ENCODE data around the gene KCNH6.

Gene KCNH6

DNA sequence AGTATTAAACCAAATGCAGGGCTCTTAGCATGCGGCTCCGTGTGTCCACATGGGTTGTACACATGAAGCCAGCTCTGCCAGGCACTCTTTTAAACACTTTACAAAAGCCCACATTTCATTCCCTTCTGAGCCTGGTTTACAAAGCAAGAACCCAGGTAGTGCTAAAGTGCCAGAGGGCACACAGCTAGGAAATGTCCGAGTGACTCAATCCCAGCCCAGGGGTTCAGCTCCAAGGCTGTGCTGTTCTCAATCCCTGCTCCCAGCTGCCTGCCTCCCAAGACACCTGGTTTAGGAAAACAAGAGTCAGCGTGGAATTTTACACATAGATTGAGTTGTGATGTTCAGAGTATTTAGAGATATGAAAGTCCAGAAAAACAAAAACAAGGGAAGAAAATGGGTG is 13.8 kb downstream of the KCNH6 start:
- no peak for DNase-seq

GRCh38 chr17:63537991-63538692 is 15.0 kb downstream of the KCNH6 start:
- DNase-seq: no peak

DNA sequence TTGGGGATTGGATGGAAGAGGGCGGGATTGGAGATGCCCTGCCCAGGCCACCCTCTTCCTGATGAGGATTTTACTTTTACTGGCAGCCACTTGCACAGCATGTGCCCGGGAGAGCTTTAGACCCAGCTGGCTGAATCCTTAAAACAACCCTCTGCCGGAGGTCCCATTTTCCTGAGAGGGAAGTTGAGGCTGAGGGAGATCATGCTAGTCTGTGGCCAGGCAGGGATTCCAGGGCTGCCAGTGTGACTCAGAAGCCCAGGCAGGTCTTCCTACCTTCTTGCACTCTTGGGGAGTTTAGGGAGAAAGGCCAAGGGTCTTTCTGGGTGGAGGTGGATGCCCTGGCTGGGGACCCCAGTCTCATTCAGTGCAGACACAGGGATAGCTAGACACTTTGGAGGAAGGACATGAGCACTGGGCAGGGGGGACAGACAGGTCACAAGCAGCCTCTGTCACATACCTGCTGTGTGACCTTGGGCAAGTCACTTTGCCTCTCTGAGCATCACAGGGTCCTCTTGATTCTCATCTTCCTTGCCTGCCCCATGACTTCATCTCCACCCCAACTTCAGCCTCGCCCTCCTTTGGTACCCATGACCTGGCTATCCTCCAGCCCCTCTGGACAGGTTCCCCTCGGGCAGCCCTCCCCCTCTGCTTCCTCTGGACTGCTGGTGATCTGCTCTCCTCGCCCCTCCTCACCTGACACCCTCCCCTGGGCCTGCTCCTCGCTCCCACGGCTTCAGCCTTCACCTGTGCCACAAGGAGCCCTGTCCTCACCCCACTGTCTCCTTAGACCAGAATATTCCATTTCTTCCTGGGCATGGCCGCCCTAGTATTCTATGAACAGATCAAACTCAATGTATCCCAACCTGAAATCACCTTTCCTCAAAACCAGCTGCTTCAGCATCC is 15.8 kb downstream of the KCNH6 start:
- no peak for DNase-seq

GRCh38 chr17:63540590-63540989 is 17.4 kb downstream of the KCNH6 start:
- no peak for DNase-seq

DNA sequence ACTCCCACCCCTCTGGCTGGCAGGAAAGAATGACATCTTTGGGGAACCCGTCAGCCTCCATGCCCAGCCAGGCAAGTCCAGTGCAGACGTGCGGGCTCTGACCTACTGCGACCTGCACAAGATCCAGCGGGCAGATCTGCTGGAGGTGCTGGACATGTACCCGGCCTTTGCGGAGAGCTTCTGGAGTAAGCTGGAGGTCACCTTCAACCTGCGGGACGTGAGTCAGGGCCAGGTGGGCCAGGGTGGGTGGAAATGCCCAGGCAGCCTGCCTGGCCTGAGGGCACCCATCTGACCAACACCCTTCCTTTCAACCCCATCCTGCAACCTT is 19.0 kb downstream of the KCNH6 start:
- no peak for DNase-seq

- DNase-seq: no peak
These were observed 20.0 kb downstream of the KCNH6 start for GRCh38 chr17:63542942-63543821.

- no peak for DNase-seq
These were observed 20.8 kb downstream of the KCNH6 start for GRCh38 chr17:63543822-63544420.

DNA sequence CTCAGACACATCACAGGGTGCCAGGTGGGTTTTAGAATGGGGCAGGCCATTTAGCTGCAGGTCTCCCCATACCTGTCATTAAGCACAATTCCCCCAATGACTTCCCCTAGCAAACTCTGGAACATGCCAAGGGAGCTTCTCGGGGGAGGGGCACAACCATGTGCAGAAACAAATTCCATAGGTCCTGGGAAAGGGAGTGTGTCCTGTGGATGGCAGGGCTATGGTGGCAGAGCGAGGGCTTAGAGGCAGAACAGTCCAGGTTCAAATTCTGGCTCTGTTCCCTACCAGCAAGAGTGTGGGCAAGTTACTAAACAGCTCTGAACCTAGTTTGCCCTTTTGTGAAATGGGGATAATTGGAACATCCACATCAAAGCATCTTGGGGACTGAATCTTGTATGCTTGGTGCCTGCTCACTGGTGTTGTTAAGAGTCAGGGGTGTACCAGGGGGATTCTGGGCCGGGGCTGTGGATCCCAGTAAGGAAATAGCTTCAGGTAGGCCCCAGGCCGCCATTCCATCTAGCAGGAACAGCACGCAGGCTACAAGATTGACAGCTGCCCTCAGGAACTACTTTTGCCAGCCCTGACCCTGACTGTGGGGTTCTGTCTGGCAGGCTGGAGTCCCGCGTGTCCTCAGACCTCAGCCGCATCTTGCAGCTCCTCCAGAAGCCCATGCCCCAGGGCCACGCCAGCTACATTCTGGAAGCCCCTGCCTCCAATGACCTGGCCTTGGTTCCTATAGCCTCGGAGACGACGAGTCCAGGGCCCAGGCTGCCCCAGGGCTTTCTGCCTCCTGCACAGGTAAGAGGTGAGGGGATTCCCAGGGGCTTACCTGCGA is 21.5 kb downstream of the KCNH6 start:
- no peak for DNase-seq

GRCh38 chr17:63546308-63547082 is 23.3 kb downstream of the KCNH6 start:
- no peak for DNase-seq

GRCh38 chr17:63547083-63547523 is 23.9 kb downstream of the KCNH6 start:
- no peak for DNase-seq

- DNase-seq: no peak
These were observed 26.3 kb downstream of the KCNH6 start for GRCh38 chr17:63549289-63549945.

GRCh38 chr17:63549946-63550816 is 27.0 kb downstream of the KCNH6 start, which contains the start of gene DCAF7:
TSS of gene DCAF7 (plus strand) at chr17:63550477. CDS start at chr17:63550678, 201 bp downstream.
- peak; percentile 100 for DNase-seq

DNA sequence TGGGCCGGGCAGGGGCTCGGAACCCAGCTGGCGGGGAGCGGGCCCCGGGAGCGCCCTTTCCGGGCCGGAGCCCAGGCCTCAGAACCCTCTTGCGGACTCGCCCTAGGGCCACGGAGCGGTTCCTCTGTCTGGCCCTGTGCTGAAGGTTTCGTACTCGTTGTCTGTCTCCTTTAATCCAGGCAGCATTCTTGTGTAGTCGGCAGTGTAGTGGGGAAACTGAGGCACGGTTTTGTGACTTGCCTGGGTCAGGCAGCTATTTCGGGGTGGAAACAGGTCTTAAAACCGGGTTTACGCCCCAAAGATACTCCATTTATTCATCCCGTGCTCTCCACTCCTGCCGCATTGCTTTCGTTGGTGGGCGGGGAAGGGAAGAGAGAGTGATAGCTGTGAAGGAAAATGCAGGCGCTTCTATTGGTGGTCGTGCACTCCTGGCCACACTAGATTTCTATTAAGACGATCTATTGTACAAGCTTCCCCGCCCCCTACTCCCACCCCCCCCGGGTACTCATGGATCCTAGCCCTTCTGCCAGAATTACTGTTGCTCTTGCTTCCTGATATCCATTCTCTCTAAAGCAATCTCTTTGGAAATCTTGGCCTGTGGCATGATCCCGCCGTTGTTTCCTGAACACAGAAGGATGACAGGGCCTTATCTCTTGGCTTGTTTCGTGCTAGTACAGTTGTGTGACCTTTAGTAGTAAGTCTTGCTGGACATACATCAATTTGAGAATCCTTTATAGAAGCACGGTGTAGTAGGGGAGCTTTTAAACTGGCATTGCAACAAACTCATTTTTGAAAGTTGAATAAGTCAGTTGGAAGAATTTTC is 27.9 kb downstream of the KCNH6 start:
- no peak for DNase-seq

DNA sequence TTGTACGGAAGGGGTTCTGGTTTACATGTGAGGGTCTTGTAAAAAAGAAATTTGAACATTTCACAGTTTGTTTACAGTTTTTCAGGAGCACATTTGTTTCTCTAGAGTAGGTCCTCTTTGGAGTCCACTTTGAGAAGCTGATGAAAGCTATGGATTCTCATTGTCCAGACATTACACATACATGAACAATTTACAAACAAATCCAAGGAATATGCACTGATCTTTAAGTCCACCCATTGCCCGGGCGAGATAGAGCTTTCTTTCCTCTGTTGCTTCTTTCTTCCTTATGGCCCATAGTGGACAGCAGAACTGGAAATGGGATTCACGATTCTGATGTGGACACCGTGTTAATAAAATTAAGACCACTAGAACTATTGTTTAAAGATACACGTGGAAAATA is 29.1 kb downstream of the KCNH6 start:
- DNase-seq: no peak

DNA sequence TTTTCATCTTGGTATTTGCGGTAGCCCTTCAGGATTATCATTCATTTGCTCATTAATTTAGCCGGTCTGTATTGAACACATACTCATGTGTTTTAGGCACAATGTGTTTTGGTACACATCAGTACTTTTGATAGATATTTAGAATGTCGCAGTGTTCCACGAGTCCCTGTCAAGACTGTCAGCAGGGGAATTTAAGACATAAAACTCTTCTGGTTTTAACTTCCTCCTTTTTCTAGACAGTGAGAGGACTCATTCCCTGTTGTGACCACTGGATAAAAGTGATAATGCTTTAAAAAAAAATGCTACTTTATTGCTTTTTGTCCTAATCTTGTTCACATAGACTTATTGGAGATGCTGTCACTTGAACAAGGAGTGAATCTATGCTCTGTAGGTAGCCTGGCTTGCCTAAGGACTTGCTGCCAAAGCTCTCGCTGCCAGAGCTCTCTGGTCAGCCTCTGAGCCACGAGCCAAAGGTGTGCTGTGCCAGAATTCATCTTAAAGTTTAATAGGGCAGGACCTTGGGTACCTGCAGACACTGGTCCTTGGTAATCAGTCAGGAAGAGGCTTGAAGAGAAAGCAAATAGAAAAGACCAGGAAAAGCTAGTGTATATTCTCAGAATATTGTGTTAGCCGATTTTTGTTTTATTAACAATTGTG is 32.5 kb downstream of the KCNH6 start:
- DNase-seq: no peak

GRCh38 chr17:63557416-63557815 is 34.3 kb downstream of the KCNH6 start:
- DNase-seq: no peak

- DNase-seq: no peak
These were observed 35.3 kb downstream of the KCNH6 start for GRCh38 chr17:63558441-63558840.

GRCh38 chr17:63561819-63562218 is 38.7 kb downstream of the KCNH6 start:
- no peak for DNase-seq
